HepG2 (cell line): Measurements from ENCODE around the gene IL22RA1. TPM values are rescaled to one million over a fixed set of nuclear protein-coding genes. Genes with fewer than 3 reads are reported as not detected.
A peak's percentile ranks its signal among the peaks of the same experiment; 100 is the strongest.

Source experiments
- GLI4 ChIP-seq: sonication (generic); formaldehyde crosslinking; IDR thresholded peaks from 2 replicates; pipeline ENCODE4 v1.5.1; 2020; ENCODE audit warnings: missing genetic modification reagents, mild to moderate bottlenecking, moderate library complexity, borderline replicate concordance
- HHEX ChIP-seq: IDR thresholded peaks from 2 replicates; pipeline ENCODE4 v1.6.1; 2016; ENCODE audit warnings: control low read depth
- HOXA7 ChIP-seq: sonication (generic); formaldehyde crosslinking; IDR thresholded peaks from 2 replicates; pipeline ENCODE4 v1.8.1; 2022; ENCODE audit warnings: mild to moderate bottlenecking, missing genetic modification reagents, moderate library complexity
- NCOA1 ChIP-seq: sonication (generic); formaldehyde crosslinking; IDR thresholded peaks from 2 replicates; pipeline ENCODE4 v1.9.0; 2021; ENCODE audit warnings: missing genetic modification reagents
- NONO ChIP-seq, 2 experiments: fragments of 450-650 bp in 1 of 2; sonication (generic) in 1 of 2; formaldehyde crosslinking in 1 of 2; IDR thresholded peaks in 1 of 2; conservative IDR thresholded peaks in 1 of 2; 2 replicates each; pipeline versions ENCODE4 v1.6.1 to v1.8.0; 2017 to 2022; ENCODE audit warnings: mild to moderate bottlenecking in 1 of 2, missing genetic modification reagents in 1 of 2, moderate library complexity in 1 of 2
- SAP130 ChIP-seq: IDR thresholded peaks from 2 replicates; pipeline ENCODE4 v1.6.1; 2016; ENCODE audit warnings: low read depth
- SP5 ChIP-seq: IDR thresholded peaks from 2 replicates; pipeline ENCODE4 v1.6.1; 2016; ENCODE audit warnings: low read depth, borderline replicate concordance
- USF2 ChIP-seq, 2 experiments: sonication (generic) in 1 of 2; formaldehyde crosslinking in 1 of 2; IDR thresholded peaks; 2 replicates each; pipeline versions ENCODE4 v1.5.1 to v1.6.1; 2011 to 2020; ENCODE audit warnings: borderline replicate concordance in 1 of 2, low read depth in 1 of 2, low read length in 1 of 2, mild to moderate bottlenecking in 1 of 2, missing genetic modification reagents in 1 of 2, moderate library complexity in 1 of 2
- WIZ ChIP-seq: sonication (generic); formaldehyde crosslinking; IDR thresholded peaks from 2 replicates; pipeline ENCODE4 v1.5.1; 2020; ENCODE audit warnings: mild to moderate bottlenecking, missing genetic modification reagents
- ZFYVE20 ChIP-seq: sonication (generic); formaldehyde crosslinking; IDR thresholded peaks from 2 replicates; pipeline ENCODE4 v1.8.0; 2023; ENCODE audit warnings: low read depth, mild to moderate bottlenecking, moderate library complexity, missing genetic modification reagents, borderline replicate concordance
- ZNF205 ChIP-seq: IDR thresholded peaks from 2 replicates; pipeline ENCODE4 v1.6.1; 2018; ENCODE audit warnings: missing biosample characterization, missing genetic modification reagents
- ZNF382 ChIP-seq: sonication (generic); formaldehyde crosslinking; IDR thresholded peaks from 2 replicates; pipeline ENCODE4 v1.5.0; 2020; ENCODE audit warnings: missing genetic modification reagents, mild to moderate bottlenecking, borderline replicate concordance
- ZNF569 ChIP-seq: sonication (generic); formaldehyde crosslinking; IDR thresholded peaks from 2 replicates; pipeline ENCODE4 v1.5.0; 2020; ENCODE audit warnings: mild to moderate bottlenecking, missing genetic modification reagents, moderate library complexity, borderline replicate concordance
- ZNF616 ChIP-seq: sonication (generic); formaldehyde crosslinking; IDR thresholded peaks from 2 replicates; pipeline ENCODE4 v1.5.0; 2020; ENCODE audit warnings: low read depth, mild to moderate bottlenecking, missing genetic modification reagents
- ZNF83 ChIP-seq: sonication (generic); formaldehyde crosslinking; IDR thresholded peaks from 2 replicates; pipeline ENCODE4 v1.4.0; 2020; ENCODE audit warnings: missing genetic modification reagents, mild to moderate bottlenecking, borderline replicate concordance
- polyA plus RNA-seq, 8 experiments: library from polyadenylated mRNA; depleted of rRNA in 3 of 8; stranded (reverse) in 7 of 8; unstranded in 1 of 8; fragments of >200 nt; fragmentation: Illumina TruSeq in 4 of 8; extraction: Trizol in 4 of 8; gene quantifications; 2 replicates each; pipeline versions ENCODE4 v1.2.1 to v1.2.3, GENCODE V29; 2011 to 2016; ENCODE audit warnings: low read depth in 4 of 8, missing spikeins in 1 of 8, mixed read lengths in 1 of 8; ENCODE audit not compliant: insufficient read depth in 1 of 8
- total RNA-seq, 5 experiments: library from RNA; depleted of rRNA; stranded (reverse); fragments of >200 nt; fragmentation: Illumina TruSeq; extraction: Trizol; gene quantifications; 2 replicates each; pipeline ENCODE4 v1.2.3, GENCODE V29; 2016; ENCODE audit warnings: low read depth in 1 of 5
- TF ChIP-seq, protein P1 (sequence below): sonication (generic); formaldehyde crosslinking; IDR thresholded peaks from 2 replicates; pipeline ENCODE4 v1.4.0; 2020; ENCODE audit warnings: missing genetic modification reagents, mild to moderate bottlenecking, borderline replicate concordance
- TF ChIP-seq, protein P2 (sequence below): sonication (generic); formaldehyde crosslinking; conservative IDR thresholded peaks from 2 replicates; pipeline ENCODE4 v1.5.0; 2020; ENCODE audit warnings: missing genetic modification reagents
- TF ChIP-seq, protein P3 (sequence below): sonication (generic); formaldehyde crosslinking; IDR thresholded peaks from 2 replicates; pipeline ENCODE4 v1.8.1; 2023; ENCODE audit warnings: mild to moderate bottlenecking, missing genetic modification reagents, borderline replicate concordance
- TF ChIP-seq, protein P4 (sequence below): sonication (generic); formaldehyde crosslinking; IDR thresholded peaks from 2 replicates; pipeline ENCODE4 v1.8.1; 2022; ENCODE audit warnings: mild to moderate bottlenecking, missing genetic modification reagents

Gene IL22RA1
- total and polyA plus RNA-seq, 2 of the 13 experiments (the other 11 are each of a cell fraction or from before 2014, with no cell fraction given): 4.4 to 10.2 TPM

DNA sequence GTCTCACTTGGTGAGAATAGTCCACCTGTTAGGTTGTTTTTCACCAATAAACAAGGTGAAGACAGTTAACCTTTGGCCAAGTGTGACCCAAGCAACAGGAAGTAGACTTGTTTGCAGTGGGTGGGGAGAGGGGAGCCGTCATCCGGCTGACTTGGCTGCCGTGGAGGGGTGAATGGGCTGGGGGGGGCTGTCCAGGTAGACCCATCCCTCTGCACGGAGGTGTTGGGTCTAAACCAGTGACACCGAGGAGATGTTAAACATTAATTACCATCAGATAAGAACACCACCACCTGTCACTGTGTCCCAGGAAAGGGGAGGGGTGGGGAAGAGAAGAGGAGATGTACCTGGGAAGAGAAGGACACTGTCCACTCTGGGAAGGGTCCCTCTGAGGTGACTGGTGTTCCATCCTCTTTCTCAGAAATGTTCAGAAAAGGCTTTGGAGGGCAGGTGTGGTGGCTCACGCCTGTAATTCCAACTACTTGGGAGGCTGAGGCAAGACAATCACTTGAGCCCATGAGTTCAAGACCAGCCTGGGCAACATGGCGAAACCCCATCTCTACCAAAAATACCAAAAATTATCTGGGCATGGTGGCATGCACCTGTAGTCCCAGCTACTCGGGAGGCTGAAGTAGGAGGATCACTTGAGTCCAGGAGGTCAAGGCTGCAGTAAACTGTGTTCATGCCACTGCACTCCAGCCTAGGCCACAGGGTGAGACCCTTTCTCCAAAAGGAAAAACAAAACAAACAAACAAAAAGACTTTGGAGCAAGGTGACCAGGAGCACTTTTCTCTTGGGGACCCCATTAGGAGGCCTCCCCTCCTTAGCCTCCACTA is 24.3 kb downstream of the IL22RA1 start (continued):
- TF ChIP-seq WIZ (CRISPR knock-in tag) (no peak), ZNF569 (CRISPR knock-in tag) (no peak), HHEX (CRISPR knock-in tag) (no peak), NCOA1 (CRISPR knock-in tag) (0 out of 2 replicates have a peak, but pooled peaks have one; percentile 78), ZNF616 (CRISPR knock-in tag) (no peak), USF2 (IDR thresholded peaks at IDR 0.05; ENCODE audit: low read depth, low read length) (no peak), USF2 (CRISPR knock-in tag; IDR thresholded peaks at IDR 0.05; ENCODE audit: borderline replicate concordance) (no peak), ZFYVE20 (CRISPR knock-in tag) (no peak), HOXA7 (no peak), ZNF382 (CRISPR knock-in tag) (no peak), NONO (IDR thresholded peaks at IDR 0.05) (no peak), NONO (CRISPR knock-in tag; conservative IDR thresholded peaks at IDR 0.05) (no peak), SAP130 (CRISPR knock-in tag) (peak; percentile 76), ZNF205 (no peak), GLI4 (CRISPR knock-in tag) (no peak), ZNF83 (CRISPR knock-in tag) (no peak), SP5 (peak; percentile 96)
- TF ChIP-seq, protein P1, sequence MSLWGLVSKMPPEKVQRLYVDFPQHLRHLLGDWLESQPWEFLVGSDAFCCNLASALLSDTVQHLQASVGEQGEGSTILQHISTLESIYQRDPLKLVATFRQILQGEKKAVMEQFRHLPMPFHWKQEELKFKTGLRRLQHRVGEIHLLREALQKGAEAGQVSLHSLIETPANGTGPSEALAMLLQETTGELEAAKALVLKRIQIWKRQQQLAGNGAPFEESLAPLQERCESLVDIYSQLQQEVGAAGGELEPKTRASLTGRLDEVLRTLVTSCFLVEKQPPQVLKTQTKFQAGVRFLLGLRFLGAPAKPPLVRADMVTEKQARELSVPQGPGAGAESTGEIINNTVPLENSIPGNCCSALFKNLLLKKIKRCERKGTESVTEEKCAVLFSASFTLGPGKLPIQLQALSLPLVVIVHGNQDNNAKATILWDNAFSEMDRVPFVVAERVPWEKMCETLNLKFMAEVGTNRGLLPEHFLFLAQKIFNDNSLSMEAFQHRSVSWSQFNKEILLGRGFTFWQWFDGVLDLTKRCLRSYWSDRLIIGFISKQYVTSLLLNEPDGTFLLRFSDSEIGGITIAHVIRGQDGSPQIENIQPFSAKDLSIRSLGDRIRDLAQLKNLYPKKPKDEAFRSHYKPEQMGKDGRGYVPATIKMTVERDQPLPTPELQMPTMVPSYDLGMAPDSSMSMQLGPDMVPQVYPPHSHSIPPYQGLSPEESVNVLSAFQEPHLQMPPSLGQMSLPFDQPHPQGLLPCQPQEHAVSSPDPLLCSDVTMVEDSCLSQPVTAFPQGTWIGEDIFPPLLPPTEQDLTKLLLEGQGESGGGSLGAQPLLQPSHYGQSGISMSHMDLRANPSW (CRISPR knock-in tag): no peak
- TF ChIP-seq, protein P2, sequence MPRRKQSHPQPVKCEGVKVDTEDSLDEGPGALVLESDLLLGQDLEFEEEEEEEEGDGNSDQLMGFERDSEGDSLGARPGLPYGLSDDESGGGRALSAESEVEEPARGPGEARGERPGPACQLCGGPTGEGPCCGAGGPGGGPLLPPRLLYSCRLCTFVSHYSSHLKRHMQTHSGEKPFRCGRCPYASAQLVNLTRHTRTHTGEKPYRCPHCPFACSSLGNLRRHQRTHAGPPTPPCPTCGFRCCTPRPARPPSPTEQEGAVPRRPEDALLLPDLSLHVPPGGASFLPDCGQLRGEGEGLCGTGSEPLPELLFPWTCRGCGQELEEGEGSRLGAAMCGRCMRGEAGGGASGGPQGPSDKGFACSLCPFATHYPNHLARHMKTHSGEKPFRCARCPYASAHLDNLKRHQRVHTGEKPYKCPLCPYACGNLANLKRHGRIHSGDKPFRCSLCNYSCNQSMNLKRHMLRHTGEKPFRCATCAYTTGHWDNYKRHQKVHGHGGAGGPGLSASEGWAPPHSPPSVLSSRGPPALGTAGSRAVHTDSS (CRISPR knock-in tag): no peak
- TF ChIP-seq, protein P3, sequence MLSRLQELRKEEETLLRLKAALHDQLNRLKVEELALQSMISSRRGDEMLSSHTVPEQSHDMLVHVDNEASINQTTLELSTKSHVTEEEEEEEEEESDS: no peak
- TF ChIP-seq, protein P4, sequence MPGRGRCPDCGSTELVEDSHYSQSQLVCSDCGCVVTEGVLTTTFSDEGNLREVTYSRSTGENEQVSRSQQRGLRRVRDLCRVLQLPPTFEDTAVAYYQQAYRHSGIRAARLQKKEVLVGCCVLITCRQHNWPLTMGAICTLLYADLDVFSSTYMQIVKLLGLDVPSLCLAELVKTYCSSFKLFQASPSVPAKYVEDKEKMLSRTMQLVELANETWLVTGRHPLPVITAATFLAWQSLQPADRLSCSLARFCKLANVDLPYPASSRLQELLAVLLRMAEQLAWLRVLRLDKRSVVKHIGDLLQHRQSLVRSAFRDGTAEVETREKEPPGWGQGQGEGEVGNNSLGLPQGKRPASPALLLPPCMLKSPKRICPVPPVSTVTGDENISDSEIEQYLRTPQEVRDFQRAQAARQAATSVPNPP (CRISPR knock-in tag): no peak
